WTC11 (cell line): ENCODE data around the gene ZKSCAN1. TPM values are rescaled to one million over a fixed set of nuclear protein-coding genes. Genes with fewer than 3 reads are reported as not detected.

Experiments
- ATAC-seq: fragments of 200-7000 bp; cut with Tn5 transposase; 2 replicates; pipeline ENCODE4 v1.10.0; 2021; ENCODE audit warnings: mild to moderate bottlenecking, moderate library complexity
- CTCF ChIA-PET: fragments of 300-600 bp; sonication (Branson Sonifier 250); formaldehyde crosslinking; loops from one replicate; lab custom pipeline; 2021; ENCODE audit warnings: antibody characterized with exemption; lab: Charles Lee
- POLR2A ChIA-PET: fragments of 350-600 bp; sonication (Branson Sonifier 250); formaldehyde crosslinking; loops from one replicate; lab custom pipeline; 2021; ENCODE audit warnings: antibody characterized with exemption; lab: Charles Lee
- DNase-seq: peaks from one replicate; pipeline ENCODE4 v3.0.0; 2021; ENCODE audit warnings: low spot score
- H3K27ac Mint-ChIP-seq: 2 replicates; pipeline ENCODE4 v1.8.0; 2021; ENCODE audit warnings: mixed read lengths
- H3K27me3 Mint-ChIP-seq: 2 replicates; pipeline ENCODE4 v1.8.0; 2021; ENCODE audit warnings: low read depth, mild to moderate bottlenecking, moderate library complexity, mixed read lengths
- H3K36me3 Mint-ChIP-seq: 2 replicates; pipeline ENCODE4 v1.8.0; 2021; ENCODE audit warnings: mixed read lengths
- H3K4me1 Mint-ChIP-seq: 2 replicates; pipeline ENCODE4 v1.8.0; 2022; ENCODE audit warnings: mixed read lengths
- H3K4me3 Mint-ChIP-seq: 2 replicates; pipeline ENCODE4 v1.8.0; 2021; ENCODE audit warnings: mild to moderate bottlenecking, moderate library complexity, mixed read lengths
- H3K9me3 Mint-ChIP-seq: 2 replicates; pipeline ENCODE4 v1.8.0; 2021; ENCODE audit warnings: mixed read lengths
- CREM ChIP-seq: sonication (generic); formaldehyde crosslinking; IDR thresholded peaks from 2 replicates; pipeline ENCODE4 v1.8.1; 2022; ENCODE audit warnings: mild to moderate bottlenecking, missing genetic modification reagents, moderate library complexity
- EMX1 ChIP-seq: fragments of 250-450 bp; sonication (Bioruptor Pico); IDR thresholded peaks from 2 replicates; pipeline ENCODE4 v1.8.0; 2021; ENCODE audit warnings: mild to moderate bottlenecking
- FOXP1 ChIP-seq: sonication (generic); formaldehyde crosslinking; IDR thresholded peaks from 2 replicates; pipeline ENCODE4 v1.8.0; 2022; ENCODE audit warnings: missing genetic modification reagents, mild to moderate bottlenecking, moderate library complexity, borderline replicate concordance
- MYBL2 ChIP-seq: sonication (generic); formaldehyde crosslinking; IDR thresholded peaks from 2 replicates; pipeline ENCODE4 v1.8.1; 2023; ENCODE audit warnings: mild to moderate bottlenecking, moderate library complexity, missing genetic modification reagents
- NR2C2 ChIP-seq: sonication (generic); formaldehyde crosslinking; IDR thresholded peaks from 2 replicates; pipeline ENCODE4 v1.8.0; 2022; ENCODE audit warnings: mild to moderate bottlenecking, missing genetic modification reagents
- RORB ChIP-seq: fragments of 250-450 bp; sonication (Bioruptor Pico); IDR thresholded peaks from 2 replicates; pipeline ENCODE4 v1.9.0; 2021; ENCODE audit warnings: mild to moderate bottlenecking
- SP1 ChIP-seq: sonication (generic); formaldehyde crosslinking; conservative IDR thresholded peaks from 2 replicates; pipeline ENCODE4 v1.8.1; 2022; ENCODE audit warnings: missing genetic modification reagents
- TP53 ChIP-seq: sonication (generic); formaldehyde crosslinking; IDR thresholded peaks from 2 replicates; pipeline ENCODE4 v1.8.1; 2023; ENCODE audit warnings: mild to moderate bottlenecking, missing genetic modification reagents
- ZNF138 ChIP-seq: sonication (generic); formaldehyde crosslinking; conservative IDR thresholded peaks from 2 replicates; pipeline ENCODE4 v1.8.1; 2022; ENCODE audit warnings: mild to moderate bottlenecking, moderate library complexity, missing genetic modification reagents
- ZNF219 ChIP-seq: sonication (generic); formaldehyde crosslinking; IDR thresholded peaks from 2 replicates; pipeline ENCODE4 v1.8.0; 2023; ENCODE audit warnings: missing genetic modification reagents, mild to moderate bottlenecking, borderline replicate concordance
- ZNF232 ChIP-seq: sonication (generic); formaldehyde crosslinking; IDR thresholded peaks from 2 replicates; pipeline ENCODE4 v1.8.0; 2022; ENCODE audit warnings: mild to moderate bottlenecking, missing genetic modification reagents
- total RNA-seq: library from RNA; stranded (reverse); gene quantifications from 3 replicates; pipeline ENCODE4 v1.2.3, GENCODE V29; 2021
- TF ChIP-seq, protein P1 (sequence below): sonication (generic); formaldehyde crosslinking; IDR thresholded peaks from 2 replicates; pipeline ENCODE4 v1.8.1; 2022; ENCODE audit warnings: low read depth, mild to moderate bottlenecking, moderate library complexity, missing genetic modification reagents, borderline replicate concordance
- TF ChIP-seq, protein P2 (sequence below): fragments of 250-450 bp; sonication (Bioruptor Pico); IDR thresholded peaks from 2 replicates; pipeline ENCODE4 v2.1.2; 2022; ENCODE audit warnings: mild to moderate bottlenecking, moderate library complexity
- TF ChIP-seq, protein P3 (sequence below): sonication (generic); formaldehyde crosslinking; IDR thresholded peaks from 2 replicates; pipeline ENCODE4 v1.8.1; 2023; ENCODE audit warnings: mild to moderate bottlenecking, missing genetic modification reagents
- TF ChIP-seq, protein P4 (sequence below): sonication (generic); formaldehyde crosslinking; IDR thresholded peaks from 2 replicates; pipeline ENCODE4 v1.8.0; 2022; ENCODE audit warnings: mild to moderate bottlenecking, missing genetic modification reagents
- TF ChIP-seq, protein P5 (sequence below): sonication (generic); formaldehyde crosslinking; IDR thresholded peaks from 2 replicates; pipeline ENCODE4 v1.8.1; 2022; ENCODE audit warnings: missing genetic modification reagents, borderline replicate concordance
- TF ChIP-seq, protein P6 (sequence below): sonication (generic); formaldehyde crosslinking; IDR thresholded peaks from 2 replicates; pipeline ENCODE4 v1.8.1; 2022; ENCODE audit warnings: mild to moderate bottlenecking, moderate library complexity, missing genetic modification reagents
- TF ChIP-seq, protein P7 (sequence below): sonication (generic); formaldehyde crosslinking; IDR thresholded peaks from 2 replicates; pipeline ENCODE4 v1.8.1; 2023; ENCODE audit warnings: mild to moderate bottlenecking, missing genetic modification reagents, moderate library complexity
- TF ChIP-seq, protein P8 (sequence below): sonication (generic); formaldehyde crosslinking; IDR thresholded peaks from 2 replicates; pipeline ENCODE4 v1.8.0; 2023; ENCODE audit warnings: missing genetic modification reagents

Gene ZKSCAN1
- total RNA-seq, 1 experiment from 2014 or later: 46.6 TPM

DNA sequence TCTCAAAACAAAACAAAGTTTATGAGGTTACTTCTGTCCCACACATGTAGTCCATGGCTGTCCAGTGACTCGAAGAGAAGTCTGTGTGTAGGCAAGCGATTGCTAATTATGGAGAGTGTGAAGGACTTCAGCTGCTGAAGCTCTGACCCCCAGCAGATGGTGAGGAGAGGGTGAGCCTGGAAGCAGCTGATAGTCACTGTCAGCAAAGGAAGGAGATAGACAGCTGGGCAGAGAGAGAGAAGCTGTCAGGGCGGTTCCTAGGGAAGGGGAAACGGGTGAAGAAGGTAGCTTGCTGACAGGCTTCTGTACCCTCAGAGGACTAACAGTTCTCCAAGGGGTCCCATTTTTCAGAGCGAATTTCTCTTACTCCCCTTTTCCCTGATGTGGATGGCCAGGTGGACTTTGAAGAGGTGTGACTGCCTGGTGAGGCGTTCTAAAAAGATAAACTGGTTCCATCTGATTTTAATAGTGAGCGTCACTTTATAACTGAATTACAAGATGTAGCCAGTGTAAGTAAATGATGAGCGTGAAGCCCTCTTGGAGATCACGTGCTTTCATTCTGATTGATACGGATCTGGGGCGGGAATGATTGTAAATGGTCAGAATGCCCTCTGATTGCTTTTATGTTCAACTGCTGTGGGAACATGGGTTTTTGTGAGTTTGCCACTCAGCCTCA is 46.3 kb downstream of the ZKSCAN1 start:
- H3K9me3 Mint-ChIP-seq: no peaks in the 10 kb centered on the region
- ChIA-PET CTCF (no interaction called here), POLR2A (no interaction called here)
- H3K27ac Mint-ChIP-seq: no peak overlapping the region
- no peak overlapping the region for H3K4me3 Mint-ChIP-seq
- TF ChIP-seq, protein P1, sequence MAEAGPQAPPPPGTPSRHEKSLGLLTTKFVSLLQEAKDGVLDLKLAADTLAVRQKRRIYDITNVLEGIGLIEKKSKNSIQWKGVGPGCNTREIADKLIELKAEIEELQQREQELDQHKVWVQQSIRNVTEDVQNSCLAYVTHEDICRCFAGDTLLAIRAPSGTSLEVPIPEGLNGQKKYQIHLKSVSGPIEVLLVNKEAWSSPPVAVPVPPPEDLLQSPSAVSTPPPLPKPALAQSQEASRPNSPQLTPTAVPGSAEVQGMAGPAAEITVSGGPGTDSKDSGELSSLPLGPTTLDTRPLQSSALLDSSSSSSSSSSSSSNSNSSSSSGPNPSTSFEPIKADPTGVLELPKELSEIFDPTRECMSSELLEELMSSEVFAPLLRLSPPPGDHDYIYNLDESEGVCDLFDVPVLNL (CRISPR knock-in tag): no peak
- no peak for TF ChIP-seq MYBL2
- TF ChIP-seq TP53 (CRISPR knock-in tag): no peak
- TF ChIP-seq, protein P2, sequence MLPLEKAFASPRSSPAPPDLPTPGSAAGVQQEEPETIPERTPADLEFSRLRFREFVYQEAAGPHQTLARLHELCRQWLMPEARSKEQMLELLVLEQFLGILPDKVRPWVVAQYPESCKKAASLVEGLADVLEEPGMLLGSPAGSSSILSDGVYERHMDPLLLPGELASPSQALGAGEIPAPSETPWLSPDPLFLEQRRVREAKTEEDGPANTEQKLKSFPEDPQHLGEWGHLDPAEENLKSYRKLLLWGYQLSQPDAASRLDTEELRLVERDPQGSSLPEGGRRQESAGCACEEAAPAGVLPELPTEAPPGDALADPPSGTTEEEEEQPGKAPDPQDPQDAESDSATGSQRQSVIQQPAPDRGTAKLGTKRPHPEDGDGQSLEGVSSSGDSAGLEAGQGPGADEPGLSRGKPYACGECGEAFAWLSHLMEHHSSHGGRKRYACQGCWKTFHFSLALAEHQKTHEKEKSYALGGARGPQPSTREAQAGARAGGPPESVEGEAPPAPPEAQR (CRISPR knock-in tag): no peak
- no peak for TF ChIP-seq ZNF232 (CRISPR knock-in tag)
- TF ChIP-seq SP1 (CRISPR knock-in tag): no peak
- DNase-seq (no peak), ATAC-seq (no peak)
- H3K27me3 Mint-ChIP-seq: no peaks in the 10 kb centered on the region
- peaks cover 71% of the 10 kb centered on the region for H3K36me3 Mint-ChIP-seq
- H3K4me1 Mint-ChIP-seq: no peaks in the 10 kb centered on the region

DNA sequence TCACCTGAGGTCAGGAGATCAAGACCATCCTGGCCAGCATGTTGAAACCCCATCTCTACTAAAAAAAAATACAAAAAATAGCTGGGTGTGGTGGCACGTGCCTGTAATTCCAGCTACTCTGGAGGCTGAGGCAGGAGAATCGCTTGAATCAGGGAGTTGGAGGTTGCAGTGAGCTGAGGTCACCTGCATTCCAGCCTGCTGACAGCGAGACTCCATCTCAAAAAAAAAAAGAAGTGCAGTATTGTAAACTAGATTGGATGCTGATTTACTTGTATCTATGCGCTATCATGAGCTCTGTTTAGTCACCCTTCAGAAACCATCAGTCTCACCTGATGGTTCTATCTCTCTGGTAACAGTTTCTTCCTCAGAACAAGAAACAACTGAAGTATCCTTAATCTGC is 48.0 kb downstream of the ZKSCAN1 start:
- CTCF ChIA-PET: interaction anchor here (1.2 kb wide), 1 partner anchor 150 kb away, joined by 3 read pairs; no protein-coding TSS in a partner anchor
- peaks cover 62% of the 10 kb centered on the region for H3K36me3 Mint-ChIP-seq
- TF ChIP-seq FOXP1: no peak
- no peak for TF ChIP-seq ZNF232 (CRISPR knock-in tag)
- TF ChIP-seq ZNF219: no peak
- TF ChIP-seq, protein P3, sequence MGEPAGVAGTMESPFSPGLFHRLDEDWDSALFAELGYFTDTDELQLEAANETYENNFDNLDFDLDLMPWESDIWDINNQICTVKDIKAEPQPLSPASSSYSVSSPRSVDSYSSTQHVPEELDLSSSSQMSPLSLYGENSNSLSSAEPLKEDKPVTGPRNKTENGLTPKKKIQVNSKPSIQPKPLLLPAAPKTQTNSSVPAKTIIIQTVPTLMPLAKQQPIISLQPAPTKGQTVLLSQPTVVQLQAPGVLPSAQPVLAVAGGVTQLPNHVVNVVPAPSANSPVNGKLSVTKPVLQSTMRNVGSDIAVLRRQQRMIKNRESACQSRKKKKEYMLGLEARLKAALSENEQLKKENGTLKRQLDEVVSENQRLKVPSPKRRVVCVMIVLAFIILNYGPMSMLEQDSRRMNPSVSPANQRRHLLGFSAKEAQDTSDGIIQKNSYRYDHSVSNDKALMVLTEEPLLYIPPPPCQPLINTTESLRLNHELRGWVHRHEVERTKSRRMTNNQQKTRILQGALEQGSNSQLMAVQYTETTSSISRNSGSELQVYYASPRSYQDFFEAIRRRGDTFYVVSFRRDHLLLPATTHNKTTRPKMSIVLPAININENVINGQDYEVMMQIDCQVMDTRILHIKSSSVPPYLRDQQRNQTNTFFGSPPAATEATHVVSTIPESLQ (CRISPR knock-in tag): no peak
- TF ChIP-seq, protein P4, sequence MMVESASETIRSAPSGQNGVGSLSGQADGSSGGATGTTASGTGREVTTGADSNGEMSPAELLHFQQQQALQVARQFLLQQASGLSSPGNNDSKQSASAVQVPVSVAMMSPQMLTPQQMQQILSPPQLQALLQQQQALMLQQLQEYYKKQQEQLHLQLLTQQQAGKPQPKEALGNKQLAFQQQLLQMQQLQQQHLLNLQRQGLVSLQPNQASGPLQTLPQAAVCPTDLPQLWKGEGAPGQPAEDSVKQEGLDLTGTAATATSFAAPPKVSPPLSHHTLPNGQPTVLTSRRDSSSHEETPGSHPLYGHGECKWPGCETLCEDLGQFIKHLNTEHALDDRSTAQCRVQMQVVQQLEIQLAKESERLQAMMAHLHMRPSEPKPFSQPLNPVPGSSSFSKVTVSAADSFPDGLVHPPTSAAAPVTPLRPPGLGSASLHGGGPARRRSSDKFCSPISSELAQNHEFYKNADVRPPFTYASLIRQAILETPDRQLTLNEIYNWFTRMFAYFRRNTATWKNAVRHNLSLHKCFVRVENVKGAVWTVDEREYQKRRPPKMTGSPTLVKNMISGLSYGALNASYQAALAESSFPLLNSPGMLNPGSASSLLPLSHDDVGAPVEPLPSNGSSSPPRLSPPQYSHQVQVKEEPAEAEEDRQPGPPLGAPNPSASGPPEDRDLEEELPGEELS (CRISPR knock-in tag): no peak
- no peak for TF ChIP-seq CREM (CRISPR knock-in tag)
- TF ChIP-seq NR2C2: no peak
- no peak for TF ChIP-seq ZNF138 (CRISPR knock-in tag)
- no peak for TF ChIP-seq EMX1 (CRISPR knock-in tag)
- no peak for TF ChIP-seq RORB
- TF ChIP-seq, protein P5, sequence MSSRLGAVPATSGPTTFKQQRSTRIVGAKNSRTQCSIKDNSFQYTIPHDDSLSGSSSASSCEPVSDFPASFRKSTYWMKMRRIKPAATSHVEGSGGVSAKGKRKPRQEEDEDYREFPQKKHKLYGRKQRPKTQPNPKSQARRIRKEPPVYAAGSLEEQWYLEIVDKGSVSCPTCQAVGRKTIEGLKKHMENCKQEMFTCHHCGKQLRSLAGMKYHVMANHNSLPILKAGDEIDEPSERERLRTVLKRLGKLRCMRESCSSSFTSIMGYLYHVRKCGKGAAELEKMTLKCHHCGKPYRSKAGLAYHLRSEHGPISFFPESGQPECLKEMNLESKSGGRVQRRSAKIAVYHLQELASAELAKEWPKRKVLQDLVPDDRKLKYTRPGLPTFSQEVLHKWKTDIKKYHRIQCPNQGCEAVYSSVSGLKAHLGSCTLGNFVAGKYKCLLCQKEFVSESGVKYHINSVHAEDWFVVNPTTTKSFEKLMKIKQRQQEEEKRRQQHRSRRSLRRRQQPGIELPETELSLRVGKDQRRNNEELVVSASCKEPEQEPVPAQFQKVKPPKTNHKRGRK: no peak
- TF ChIP-seq, protein P6, sequence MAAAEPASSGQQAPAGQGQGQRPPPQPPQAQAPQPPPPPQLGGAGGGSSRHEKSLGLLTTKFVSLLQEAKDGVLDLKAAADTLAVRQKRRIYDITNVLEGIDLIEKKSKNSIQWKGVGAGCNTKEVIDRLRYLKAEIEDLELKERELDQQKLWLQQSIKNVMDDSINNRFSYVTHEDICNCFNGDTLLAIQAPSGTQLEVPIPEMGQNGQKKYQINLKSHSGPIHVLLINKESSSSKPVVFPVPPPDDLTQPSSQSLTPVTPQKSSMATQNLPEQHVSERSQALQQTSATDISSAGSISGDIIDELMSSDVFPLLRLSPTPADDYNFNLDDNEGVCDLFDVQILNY (CRISPR knock-in tag): no peak
- TF ChIP-seq MYBL2: no peak
- TF ChIP-seq, protein P7, sequence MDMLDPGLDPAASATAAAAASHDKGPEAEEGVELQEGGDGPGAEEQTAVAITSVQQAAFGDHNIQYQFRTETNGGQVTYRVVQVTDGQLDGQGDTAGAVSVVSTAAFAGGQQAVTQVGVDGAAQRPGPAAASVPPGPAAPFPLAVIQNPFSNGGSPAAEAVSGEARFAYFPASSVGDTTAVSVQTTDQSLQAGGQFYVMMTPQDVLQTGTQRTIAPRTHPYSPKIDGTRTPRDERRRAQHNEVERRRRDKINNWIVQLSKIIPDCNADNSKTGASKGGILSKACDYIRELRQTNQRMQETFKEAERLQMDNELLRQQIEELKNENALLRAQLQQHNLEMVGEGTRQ (CRISPR knock-in tag): no peak
- TF ChIP-seq, protein P8, sequence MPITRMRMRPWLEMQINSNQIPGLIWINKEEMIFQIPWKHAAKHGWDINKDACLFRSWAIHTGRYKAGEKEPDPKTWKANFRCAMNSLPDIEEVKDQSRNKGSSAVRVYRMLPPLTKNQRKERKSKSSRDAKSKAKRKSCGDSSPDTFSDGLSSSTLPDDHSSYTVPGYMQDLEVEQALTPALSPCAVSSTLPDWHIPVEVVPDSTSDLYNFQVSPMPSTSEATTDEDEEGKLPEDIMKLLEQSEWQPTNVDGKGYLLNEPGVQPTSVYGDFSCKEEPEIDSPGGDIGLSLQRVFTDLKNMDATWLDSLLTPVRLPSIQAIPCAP (CRISPR knock-in tag): no peak
- TF ChIP-seq, all 79 proteins: peak for 0
- no peak for DNase-seq
- no peaks in the 10 kb centered on the region for H3K4me1 Mint-ChIP-seq
- no peak overlapping the region for H3K27ac Mint-ChIP-seq
- POLR2A ChIA-PET: interaction anchor here (0.7 to 1.3 kb wide), 2 partner anchors 77 to 352 kb away, joined by 4 read pairs; no protein-coding TSS in a partner anchor
- no peaks in the 10 kb centered on the region for H3K27me3 Mint-ChIP-seq
- ATAC-seq: no peak
- H3K4me3 Mint-ChIP-seq: no peak overlapping the region
- no peaks in the 10 kb centered on the region for H3K9me3 Mint-ChIP-seq
